ENCODE data around the gene PIAS2. TPM values are rescaled to one million over a fixed set of nuclear protein-coding genes. Genes with fewer than 3 reads are reported as not detected.

PIAS2 gene
- total RNA-seq, 6 experiments from 2014 or later: 8.3 to 21.8 (median 13.3) TPM

DNA sequence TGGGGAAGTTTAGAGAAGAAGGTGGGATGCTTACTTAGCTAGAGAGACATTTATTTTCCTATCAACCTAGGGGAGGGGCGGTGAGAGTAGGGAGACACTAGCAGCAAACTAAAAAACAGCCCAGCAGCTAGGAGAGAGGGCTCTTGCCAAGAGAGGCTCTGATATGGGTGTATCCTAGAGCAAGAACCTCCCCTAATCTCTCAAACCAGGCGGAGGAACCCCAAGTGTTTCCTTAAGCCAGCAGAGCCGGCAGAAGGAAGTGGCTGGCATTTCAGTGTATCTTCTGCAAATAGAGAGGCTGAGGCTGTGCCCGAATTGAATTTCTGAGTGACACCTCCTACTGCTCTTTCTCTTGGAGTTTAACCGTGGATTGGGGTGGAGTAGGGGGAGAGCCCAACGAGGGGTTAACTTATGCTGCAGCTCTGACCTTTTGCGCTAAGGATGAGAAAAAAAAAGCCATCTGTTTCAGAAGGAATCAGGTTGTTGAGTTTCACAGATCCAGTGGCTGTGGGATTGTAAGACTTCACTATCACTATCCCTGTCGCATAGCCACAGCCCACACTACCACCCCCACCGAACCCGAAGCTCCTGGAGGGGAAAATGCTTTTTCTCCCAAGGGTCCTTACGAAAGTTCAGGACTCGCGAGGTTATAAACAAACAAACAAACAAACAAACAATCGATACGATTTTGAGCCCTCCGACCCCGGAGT, 161.8 kb downstream of the PIAS2 start:
- Histone ChIP-seq H3K4me3 (no peak overlapping the region), H3K36me3 (no peaks in the 10 kb centered on the region), H3K9me3 (no peaks in the 10 kb centered on the region), H3K27ac (no peak overlapping the region), H3K4me1 (peaks cover 0 to 15% (median 0%) of the 10 kb centered on the region in 4 donors), H3K27me3 (peaks cover 5 to 18% of the 10 kb centered on the region in 2 donors)
- DNase-seq (no peak), ATAC-seq (no peak)
- no peak for TF ChIP-seq POLR2A (IDR thresholded peaks at IDR 0.05)
- TF ChIP-seq, protein P1, sequence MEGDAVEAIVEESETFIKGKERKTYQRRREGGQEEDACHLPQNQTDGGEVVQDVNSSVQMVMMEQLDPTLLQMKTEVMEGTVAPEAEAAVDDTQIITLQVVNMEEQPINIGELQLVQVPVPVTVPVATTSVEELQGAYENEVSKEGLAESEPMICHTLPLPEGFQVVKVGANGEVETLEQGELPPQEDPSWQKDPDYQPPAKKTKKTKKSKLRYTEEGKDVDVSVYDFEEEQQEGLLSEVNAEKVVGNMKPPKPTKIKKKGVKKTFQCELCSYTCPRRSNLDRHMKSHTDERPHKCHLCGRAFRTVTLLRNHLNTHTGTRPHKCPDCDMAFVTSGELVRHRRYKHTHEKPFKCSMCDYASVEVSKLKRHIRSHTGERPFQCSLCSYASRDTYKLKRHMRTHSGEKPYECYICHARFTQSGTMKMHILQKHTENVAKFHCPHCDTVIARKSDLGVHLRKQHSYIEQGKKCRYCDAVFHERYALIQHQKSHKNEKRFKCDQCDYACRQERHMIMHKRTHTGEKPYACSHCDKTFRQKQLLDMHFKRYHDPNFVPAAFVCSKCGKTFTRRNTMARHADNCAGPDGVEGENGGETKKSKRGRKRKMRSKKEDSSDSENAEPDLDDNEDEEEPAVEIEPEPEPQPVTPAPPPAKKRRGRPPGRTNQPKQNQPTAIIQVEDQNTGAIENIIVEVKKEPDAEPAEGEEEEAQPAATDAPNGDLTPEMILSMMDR (IDR thresholded peaks at IDR 0.05): no peak
- 11% methylated on average over 16 of the region's 17 CpGs for WGBS (ENCODE audit: insufficient coverage, low coverage, low lambda C conversion rate, missing lambda C conversion rate)
- intact Hi-C loops (cut with DNase I): no loop called here

DNA sequence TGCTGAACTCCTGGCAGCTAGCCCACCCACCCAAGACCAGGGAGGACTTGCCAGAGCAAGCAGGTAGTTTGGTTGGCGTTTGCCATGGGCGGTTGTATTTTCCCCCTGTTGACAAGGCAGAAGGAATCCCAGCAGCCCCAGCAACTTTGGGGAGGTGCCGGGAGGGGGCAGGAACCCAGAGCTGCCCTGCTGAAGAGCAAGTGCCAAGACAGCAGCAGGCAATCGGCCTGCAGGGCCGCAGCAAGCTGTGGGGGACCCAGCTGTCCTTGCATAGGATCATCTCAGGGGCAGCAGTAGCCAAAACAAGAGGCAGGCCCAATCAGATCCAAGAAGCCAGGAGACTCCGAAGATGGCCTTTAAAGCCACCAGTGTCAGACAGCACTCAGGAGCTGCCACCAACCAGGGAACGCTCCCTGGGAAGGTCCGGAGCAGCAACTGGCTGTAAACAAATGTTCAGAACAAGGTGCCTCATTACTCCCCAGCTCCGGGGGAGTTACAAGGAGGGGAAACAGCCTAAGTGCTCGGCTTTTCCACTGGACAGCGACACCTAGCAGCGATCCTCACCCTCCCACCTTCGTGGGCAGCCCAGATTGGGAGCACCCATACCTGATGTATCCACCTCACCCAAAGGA, 162.5 kb downstream of the PIAS2 start:
- H3K4me3 ChIP-seq: no peak overlapping the region
- H3K27me3 ChIP-seq: peaks cover 5 to 18% of the 10 kb centered on the region in 2 donors
- TF ChIP-seq POLR2A (IDR thresholded peaks at IDR 0.05): no peak
- TF ChIP-seq, protein P1 (IDR thresholded peaks at IDR 0.05): no peak
- 24% methylated on average over 3 of the region's 13 CpGs for WGBS (ENCODE audit: insufficient coverage, low coverage, low lambda C conversion rate, missing lambda C conversion rate)
- intact Hi-C loops (cut with DNase I): no loop called here
- H3K36me3 ChIP-seq: no peaks in the 10 kb centered on the region
- no peak overlapping the region for H3K27ac ChIP-seq
- H3K4me1 ChIP-seq: peaks cover 0 to 15% (median 0%) of the 10 kb centered on the region in 4 donors
- no peak for DNase-seq
- peak in 1 of 4 donors; percentile 35 for ATAC-seq
- no peaks in the 10 kb centered on the region for H3K9me3 ChIP-seq

DNA sequence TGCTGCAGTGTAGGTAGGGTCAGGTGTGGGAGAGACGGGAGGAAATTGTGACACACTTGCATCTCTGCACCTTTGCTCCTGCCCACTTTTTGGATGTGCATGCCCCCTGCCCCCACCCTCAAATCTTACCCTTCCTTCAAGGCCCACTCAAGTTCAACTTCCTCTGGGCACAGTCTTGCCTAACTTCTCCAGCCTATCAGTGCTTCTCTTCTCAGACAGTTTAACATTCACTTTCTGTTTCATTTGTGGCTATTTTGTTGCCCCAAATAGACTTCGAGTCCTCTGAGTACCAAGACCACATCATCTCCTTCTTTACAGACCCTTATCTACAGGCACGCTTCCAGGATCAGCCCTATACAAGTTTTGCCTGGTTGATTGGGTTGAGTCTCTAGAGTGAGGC, 163.1 kb downstream of the PIAS2 start:
- DNase-seq (no peak), ATAC-seq (no peak)
- WGBS (ENCODE audit: insufficient coverage, low coverage, low lambda C conversion rate, missing lambda C conversion rate): 75% methylated on average over 2 of the region's 3 CpGs
- TF ChIP-seq, protein P1 (IDR thresholded peaks at IDR 0.05): no peak
- no peak for TF ChIP-seq POLR2A (IDR thresholded peaks at IDR 0.05)
- no peak overlapping the region for H3K27ac ChIP-seq
- no peak overlapping the region for H3K4me3 ChIP-seq
- intact Hi-C loops (cut with DNase I): no loop called here
- peaks cover 0 to 15% (median 0%) of the 10 kb centered on the region in 4 donors for H3K4me1 ChIP-seq
- peaks cover 5 to 18% of the 10 kb centered on the region in 2 donors for H3K27me3 ChIP-seq
- H3K36me3 ChIP-seq: no peaks in the 10 kb centered on the region
- H3K9me3 ChIP-seq: no peaks in the 10 kb centered on the region

Other genes with a start within 250 kb of the PIAS2 start
- gene ST8SIA5, start 160.5 kb downstream of the PIAS2 start, total RNA-seq: under 1 TPM in 2 of 6 experiments, not detected in 4; 0.07 to 0.92 TPM
- 1 to 10 TPM; 1.2 to 5.1 (median 2.7) TPM for gene KATNAL2, start 95 bp upstream of the PIAS2 start, total RNA-seq
- not detected for gene ELOA2, start 118.1 kb upstream of the PIAS2 start, total RNA-seq
- gene HDHD2, start 233.0 kb upstream of the PIAS2 start, total RNA-seq: 10 to 100 TPM; 17.2 to 34.6 (median 22.3) TPM